Activated CD4-positive, CD25-positive, alpha-beta regulatory T cell (primary cell): ENCODE data around the gene BTNL3.

Experiments
- DNase-seq, 4 experiments: peaks; one replicate each; lab custom pipeline; 2025; lab: John Stamatoyannopoulos, UW

The BTNL3 gene

DNA sequence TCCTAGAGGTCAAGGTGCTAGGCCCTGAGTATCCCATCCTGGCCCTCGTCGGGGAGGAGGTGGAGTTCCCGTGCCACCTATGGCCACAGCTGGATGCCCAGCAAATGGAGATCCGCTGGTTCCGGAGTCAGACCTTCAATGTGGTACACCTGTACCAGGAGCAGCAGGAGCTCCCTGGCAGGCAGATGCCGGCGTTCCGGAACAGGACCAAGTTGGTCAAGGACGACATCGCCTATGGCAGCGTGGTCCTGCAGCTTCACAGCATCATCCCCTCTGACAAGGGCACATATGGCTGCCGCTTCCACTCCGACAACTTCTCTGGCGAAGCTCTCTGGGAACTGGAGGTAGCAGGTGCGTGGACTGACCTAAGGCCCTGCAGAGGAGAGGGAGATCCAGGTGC lies 59.3 kb downstream of the BTNL3 start:
- DNase-seq, result no peak

GRCh38 chr5:181050016-181050415 lies 61.4 kb downstream of the BTNL3 start:
- no peak for DNase-seq

- DNase-seq, result no peak
These were observed 63.4 kb downstream of the BTNL3 start for GRCh38 chr5:181051841-181052671.

DNA sequence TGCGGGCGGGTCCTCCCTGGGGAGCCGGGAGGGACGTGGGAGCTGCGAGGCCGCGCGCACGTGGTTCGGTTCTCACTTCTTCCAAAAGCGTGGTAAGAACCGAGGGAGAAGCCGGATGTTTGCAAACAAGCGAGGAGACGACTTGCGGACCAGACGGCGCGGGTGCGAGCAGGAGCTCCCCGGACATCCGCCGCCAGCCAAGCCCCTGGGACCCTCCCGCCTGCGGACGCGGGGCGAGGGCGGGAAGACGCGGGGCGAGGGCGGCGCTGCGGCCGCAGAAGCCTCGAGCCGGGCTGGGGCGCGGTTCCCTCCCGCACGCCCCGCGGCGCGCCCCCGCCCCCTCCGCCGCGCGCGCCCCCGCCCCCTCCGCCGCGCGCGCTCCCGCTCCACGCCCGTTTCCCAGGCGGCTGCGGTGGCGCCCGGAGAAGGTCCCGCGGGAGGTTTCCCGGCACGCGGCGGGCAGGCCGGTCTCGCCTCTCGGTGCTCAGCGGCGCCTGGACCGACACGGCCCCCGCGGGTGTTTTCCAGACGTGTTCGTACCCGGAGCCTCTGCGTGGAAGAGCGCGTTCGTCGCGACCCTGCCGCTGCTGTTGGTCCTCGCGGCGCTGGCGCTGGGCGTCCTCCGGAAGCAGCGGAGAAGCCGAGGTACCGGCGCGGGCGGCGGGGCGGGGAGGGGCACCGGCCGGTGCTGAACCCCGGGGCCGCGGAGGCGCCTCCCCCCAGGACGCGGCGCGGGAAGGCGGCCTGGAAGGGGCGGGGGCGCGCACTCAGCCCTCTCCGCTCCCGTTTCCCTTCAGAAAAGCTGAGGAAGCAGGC lies 64.2 kb downstream of the BTNL3 start:
- no peak for DNase-seq

DNA sequence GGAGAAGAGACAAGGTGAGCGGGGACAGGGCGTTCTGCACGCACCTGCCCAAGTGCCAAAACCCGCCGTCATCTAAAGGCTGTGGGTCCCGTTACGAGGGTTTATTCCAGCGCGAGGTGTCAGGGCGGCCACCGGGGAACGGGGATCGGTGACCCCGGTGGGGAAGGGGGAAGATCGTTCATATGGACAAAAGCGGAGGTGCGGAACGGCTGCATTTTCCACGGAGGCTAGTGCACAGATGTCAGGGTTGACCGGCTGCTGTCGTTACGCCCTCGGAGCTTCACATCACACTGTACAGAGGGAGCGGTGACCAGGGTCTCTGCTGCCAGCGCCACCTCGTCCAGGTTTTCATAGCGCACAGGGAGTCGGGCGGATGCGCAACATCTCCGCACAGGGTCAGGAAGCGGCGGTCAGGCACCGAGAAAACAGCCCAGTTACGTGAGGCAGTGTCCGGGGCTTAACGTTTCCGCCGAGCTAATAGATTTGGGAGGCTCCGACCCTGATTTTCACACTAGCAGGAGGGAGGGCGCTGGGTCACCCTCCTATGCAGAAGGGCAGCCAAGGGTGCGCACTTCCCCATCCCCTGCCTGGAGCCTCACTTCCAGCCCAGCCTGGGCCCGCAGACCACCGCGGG lies 65.0 kb downstream of the BTNL3 start:
- DNase-seq, result no peak

DNA sequence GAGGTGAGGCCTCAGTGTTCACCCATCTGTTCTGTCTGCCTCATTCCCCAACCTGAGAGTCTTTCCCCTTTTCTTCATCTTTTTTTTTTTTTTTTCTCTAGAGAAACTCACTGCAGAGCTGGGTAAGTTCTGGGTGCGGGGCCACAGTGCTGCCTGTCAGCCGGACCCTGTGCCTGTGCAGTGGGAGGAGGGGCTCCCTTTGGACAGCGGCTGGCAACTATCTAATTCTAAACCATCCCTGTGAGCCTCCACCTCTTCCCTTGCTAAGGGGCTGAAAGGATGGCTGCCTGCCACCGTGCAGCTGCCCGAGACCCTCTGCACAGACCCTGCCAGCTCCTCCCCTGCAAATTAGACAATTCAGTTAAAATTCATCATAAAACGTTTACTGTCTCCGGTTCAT lies 65.5 kb downstream of the BTNL3 start:
- DNase-seq, result no peak

GRCh38 chr5:181054871-181055459 lies 66.3 kb downstream of the BTNL3 start:
- DNase-seq, result no peak
